ENCODE results near the gene PTPRZ1. TPM values are rescaled to one million over a fixed set of nuclear protein-coding genes. Genes with fewer than 3 reads are reported as not detected.
A peak's percentile ranks its signal among the peaks of the same experiment; 100 is the strongest.

PTPRZ1 gene
- total RNA-seq (not detected), polyA plus RNA-seq (not detected), total RNA-seq (not detected)

DNA sequence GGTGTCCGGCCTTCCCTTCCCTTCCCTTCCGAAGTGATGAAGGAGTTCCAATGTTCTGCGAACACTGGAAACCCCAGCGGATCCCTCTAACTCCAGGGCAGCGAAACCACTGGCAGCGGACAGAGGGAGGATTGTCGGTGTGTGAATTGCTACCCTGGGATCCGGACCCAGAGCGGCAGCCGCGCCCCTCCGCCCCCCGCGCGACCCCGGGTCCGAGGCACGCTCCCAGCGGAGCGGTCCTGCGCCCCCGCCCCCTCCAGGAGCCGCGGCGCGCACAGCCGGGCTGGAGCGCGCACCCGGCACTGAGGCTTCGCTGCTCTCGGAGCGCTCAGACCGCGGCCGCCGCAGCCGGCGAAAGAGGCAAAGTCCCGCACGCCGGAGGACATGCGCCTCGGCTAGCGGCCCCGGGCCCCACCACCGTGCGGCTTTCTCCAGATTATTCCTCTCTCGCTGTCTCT lies at the start of gene PTPRZ1:
PTPRZ1 (plus strand) TSS at position 331 of the 458 bp plus-strand sequence. CDS start 339 bp downstream, outside the sequence.
- Mint-ChIP-seq H3K4me3 (peak within 1 kb of the TSS in 6 of 10 donors; percentile 4 to 57 (median 24)), H3K36me3 (no peaks in the 10 kb centered on the region), H3K4me1 (peaks cover 0 to 14% (median 5%) of the 10 kb centered on the region in 7 donors), H3K9me3 (peaks cover 0 to 16% (median 2%) of the 10 kb centered on the region in 11 donors), H3K27me3 (peaks cover 24 to 63% (median 45%) of the 10 kb centered on the region in 5 donors), H3K27ac (no peak within 1 kb of the TSS)
- Histone ChIP-seq H3K27ac (ENCODE audit: low read depth, low read length) (no peak within 1 kb of the TSS), H3K4me3 (ENCODE audit: low read length) (no peak within 1 kb of the TSS), H3K27me3 (ENCODE audit: control insufficient read depth in 2 of 2, insufficient read depth in 2 of 2, low read length in 2 of 2) (no peaks in the 10 kb centered on the region), H3K4me1 (ENCODE audit: control insufficient read depth in 2 of 2, insufficient read depth in 2 of 2, low read length in 2 of 2) (no peaks in the 10 kb centered on the region), H3K9me3 (ENCODE audit: control insufficient read depth in 2 of 3, low read length in 3 of 3) (no peaks in the 10 kb centered on the region), H3K36me3 (ENCODE audit: control insufficient read depth in 2 of 3, insufficient read depth in 3 of 3, low read length in 3 of 3) (no peaks in the 10 kb centered on the region)
- DNase-seq (no peak), ATAC-seq (no peak)
- ChIA-PET POLR2A (no interaction called here), CTCF (no interaction called here)
- intact Hi-C loops (cut with micrococcal nuclease) = no loop called here

- H3K27me3 ChIP-seq (ENCODE audit: control insufficient read depth in 2 of 2, insufficient read depth in 2 of 2, low read length in 2 of 2) = no peaks in the 10 kb centered on the region
- Mint-ChIP-seq H3K9me3 (peaks cover 0 to 7% (median 3%) of the 10 kb centered on the region in 11 donors), H3K4me3 (no peak overlapping the region), H3K4me1 (peaks cover 0 to 2% (median 0%) of the 10 kb centered on the region in 7 donors), H3K27me3 (no peaks in the 10 kb centered on the region), H3K27ac (no peak overlapping the region), H3K36me3 (no peaks in the 10 kb centered on the region)
- no peak overlapping the region for H3K4me3 ChIP-seq (ENCODE audit: low read length)
- H3K36me3 ChIP-seq (ENCODE audit: control insufficient read depth in 2 of 3, insufficient read depth in 3 of 3, low read length in 3 of 3) = no peaks in the 10 kb centered on the region
- no peaks in the 10 kb centered on the region for H3K9me3 ChIP-seq (ENCODE audit: control insufficient read depth in 2 of 3, low read length in 3 of 3)
- ChIA-PET CTCF (no interaction called here), POLR2A (no interaction called here)
- DNase-seq (no peak), ATAC-seq (no peak)
- intact Hi-C loops (cut with micrococcal nuclease) = no loop called here
- no peaks in the 10 kb centered on the region for H3K4me1 ChIP-seq (ENCODE audit: control insufficient read depth in 2 of 2, insufficient read depth in 2 of 2, low read length in 2 of 2)
- H3K27ac ChIP-seq (ENCODE audit: low read depth, low read length) = no peak overlapping the region
These were observed 48.7 kb upstream of the PTPRZ1 start for GRCh38 chr7:121824276-121824675.

- no peak overlapping the region for H3K27ac ChIP-seq (ENCODE audit: low read depth, low read length)
- Mint-ChIP-seq H3K4me1 (peaks cover 0 to 2% (median 0%) of the 10 kb centered on the region in 7 donors), H3K36me3 (no peaks in the 10 kb centered on the region), H3K27me3 (no peaks in the 10 kb centered on the region), H3K9me3 (peaks cover 0 to 9% (median 2%) of the 10 kb centered on the region in 11 donors), H3K4me3 (no peak overlapping the region), H3K27ac (no peak overlapping the region)
- no peaks in the 10 kb centered on the region for H3K36me3 ChIP-seq (ENCODE audit: control insufficient read depth in 2 of 3, insufficient read depth in 3 of 3, low read length in 3 of 3)
- H3K4me3 ChIP-seq (ENCODE audit: low read length) = no peak overlapping the region
- no peaks in the 10 kb centered on the region for H3K27me3 ChIP-seq (ENCODE audit: control insufficient read depth in 2 of 2, insufficient read depth in 2 of 2, low read length in 2 of 2)
- CTCF ChIA-PET = no interaction called here
- no peak for ATAC-seq
- POLR2A ChIA-PET = no interaction called here
- intact Hi-C loops (cut with micrococcal nuclease) = no loop called here
- no peaks in the 10 kb centered on the region for H3K9me3 ChIP-seq (ENCODE audit: control insufficient read depth in 2 of 3, low read length in 3 of 3)
- no peaks in the 10 kb centered on the region for H3K4me1 ChIP-seq (ENCODE audit: control insufficient read depth in 2 of 2, insufficient read depth in 2 of 2, low read length in 2 of 2)
- no peak for DNase-seq
These were observed 41.6 kb upstream of the PTPRZ1 start for GRCh38 chr7:121831351-121831750.

- Histone ChIP-seq H3K9me3 (ENCODE audit: control insufficient read depth in 2 of 3, low read length in 3 of 3) (no peaks in the 10 kb centered on the region), H3K36me3 (ENCODE audit: control insufficient read depth in 2 of 3, insufficient read depth in 3 of 3, low read length in 3 of 3) (no peaks in the 10 kb centered on the region), H3K4me3 (ENCODE audit: low read length) (no peak overlapping the region), H3K27me3 (ENCODE audit: control insufficient read depth in 2 of 2, insufficient read depth in 2 of 2, low read length in 2 of 2) (no peaks in the 10 kb centered on the region), H3K4me1 (ENCODE audit: control insufficient read depth in 2 of 2, insufficient read depth in 2 of 2, low read length in 2 of 2) (no peaks in the 10 kb centered on the region), H3K27ac (ENCODE audit: low read depth, low read length) (no peak overlapping the region)
- H3K36me3 Mint-ChIP-seq = no peaks in the 10 kb centered on the region
- ATAC-seq = no peak
- H3K27ac Mint-ChIP-seq = no peak overlapping the region
- POLR2A ChIA-PET = no interaction called here
- no peaks in the 10 kb centered on the region for H3K27me3 Mint-ChIP-seq
- H3K9me3 Mint-ChIP-seq = peaks cover 0 to 9% (median 2%) of the 10 kb centered on the region in 11 donors
- no peak overlapping the region for H3K4me3 Mint-ChIP-seq
- intact Hi-C loops (cut with micrococcal nuclease) = no loop called here
- DNase-seq = no peak
- peaks cover 0 to 2% (median 0%) of the 10 kb centered on the region in 7 donors for H3K4me1 Mint-ChIP-seq
- CTCF ChIA-PET = no interaction called here
These were observed 41.2 kb upstream of the PTPRZ1 start for GRCh38 chr7:121831801-121832200.

DNA sequence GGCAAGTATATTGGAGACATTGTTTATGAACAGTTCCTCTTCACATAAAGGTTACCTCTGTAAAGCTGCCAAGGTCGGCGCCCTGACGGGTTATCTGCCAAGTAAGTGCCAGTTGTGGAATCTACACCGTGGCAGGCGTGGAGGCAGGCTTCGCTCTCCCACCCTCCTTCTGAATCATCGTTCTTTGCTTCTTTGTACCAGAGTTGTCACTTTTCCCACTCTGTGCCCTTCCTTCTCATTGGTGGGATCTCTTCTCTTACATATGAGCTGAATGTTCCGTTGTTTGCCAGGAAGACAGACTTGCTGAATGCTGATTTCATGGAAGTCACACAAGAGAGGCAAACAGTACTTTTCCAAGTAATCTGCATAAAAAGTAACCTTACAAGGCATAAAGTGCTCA lies 40.6 kb upstream of the PTPRZ1 start:
- ChIA-PET CTCF (no interaction called here), POLR2A (no interaction called here)
- no peak overlapping the region for H3K27ac Mint-ChIP-seq
- Histone ChIP-seq H3K27ac (ENCODE audit: low read depth, low read length) (no peak overlapping the region), H3K36me3 (ENCODE audit: control insufficient read depth in 2 of 3, insufficient read depth in 3 of 3, low read length in 3 of 3) (no peaks in the 10 kb centered on the region), H3K4me3 (ENCODE audit: low read length) (no peak overlapping the region), H3K9me3 (ENCODE audit: control insufficient read depth in 2 of 3, low read length in 3 of 3) (no peaks in the 10 kb centered on the region), H3K4me1 (ENCODE audit: control insufficient read depth in 2 of 2, insufficient read depth in 2 of 2, low read length in 2 of 2) (no peaks in the 10 kb centered on the region), H3K27me3 (ENCODE audit: control insufficient read depth in 2 of 2, insufficient read depth in 2 of 2, low read length in 2 of 2) (no peaks in the 10 kb centered on the region)
- peaks cover 0 to 9% (median 2%) of the 10 kb centered on the region in 11 donors for H3K9me3 Mint-ChIP-seq
- H3K36me3 Mint-ChIP-seq = no peaks in the 10 kb centered on the region
- H3K27me3 Mint-ChIP-seq = no peaks in the 10 kb centered on the region
- H3K4me1 Mint-ChIP-seq = peaks cover 0 to 2% (median 0%) of the 10 kb centered on the region in 7 donors
- DNase-seq (no peak), ATAC-seq (no peak)
- H3K4me3 Mint-ChIP-seq = no peak overlapping the region
- intact Hi-C loops (cut with micrococcal nuclease) = no loop called here

- no peak for ATAC-seq
- H3K9me3 Mint-ChIP-seq = peaks cover 0 to 9% (median 2%) of the 10 kb centered on the region in 11 donors
These were observed 39.0 kb upstream of the PTPRZ1 start for GRCh38 chr7:121833991-121834390.

GRCh38 chr7:121837462-121837861 lies 35.5 kb upstream of the PTPRZ1 start:
- POLR2A ChIA-PET = no interaction called here
- Mint-ChIP-seq H3K36me3 (no peaks in the 10 kb centered on the region), H3K27me3 (no peaks in the 10 kb centered on the region)

More at GRCh38 chr7:121833991-121834390, 39.0 kb upstream of the PTPRZ1 start:
- no peaks in the 10 kb centered on the region for H3K36me3 ChIP-seq (ENCODE audit: control insufficient read depth in 2 of 3, insufficient read depth in 3 of 3, low read length in 3 of 3)
- no peak overlapping the region for H3K4me3 Mint-ChIP-seq
- H3K27me3 ChIP-seq (ENCODE audit: control insufficient read depth in 2 of 2, insufficient read depth in 2 of 2, low read length in 2 of 2) = no peaks in the 10 kb centered on the region
- no peak for DNase-seq
- no peaks in the 10 kb centered on the region for H3K4me1 ChIP-seq (ENCODE audit: control insufficient read depth in 2 of 2, insufficient read depth in 2 of 2, low read length in 2 of 2)
- H3K27ac ChIP-seq (ENCODE audit: low read depth, low read length) = no peak overlapping the region
- H3K36me3 Mint-ChIP-seq = no peaks in the 10 kb centered on the region
- ChIA-PET POLR2A (no interaction called here), CTCF (no interaction called here)
- H3K4me1 Mint-ChIP-seq = no peaks in the 10 kb centered on the region
- H3K27me3 Mint-ChIP-seq = no peaks in the 10 kb centered on the region
- H3K9me3 ChIP-seq (ENCODE audit: control insufficient read depth in 2 of 3, low read length in 3 of 3) = no peaks in the 10 kb centered on the region
- H3K4me3 ChIP-seq (ENCODE audit: low read length) = no peak overlapping the region
- intact Hi-C loops (cut with micrococcal nuclease) = no loop called here
- no peak overlapping the region for H3K27ac Mint-ChIP-seq

More at GRCh38 chr7:121837462-121837861, 35.5 kb upstream of the PTPRZ1 start:
- H3K36me3 ChIP-seq (ENCODE audit: control insufficient read depth in 2 of 3, insufficient read depth in 3 of 3, low read length in 3 of 3) = no peaks in the 10 kb centered on the region
- Mint-ChIP-seq H3K4me3 (no peak overlapping the region), H3K4me1 (no peaks in the 10 kb centered on the region), H3K27ac (no peak overlapping the region), H3K9me3 (peaks cover 0 to 8% (median under 1%) of the 10 kb centered on the region in 11 donors)
- no peak overlapping the region for H3K4me3 ChIP-seq (ENCODE audit: low read length)
- intact Hi-C loops (cut with micrococcal nuclease) = no loop called here
- H3K27me3 ChIP-seq (ENCODE audit: control insufficient read depth in 2 of 2, insufficient read depth in 2 of 2, low read length in 2 of 2) = no peaks in the 10 kb centered on the region
- DNase-seq (no peak), ATAC-seq (no peak)
- H3K27ac ChIP-seq (ENCODE audit: low read depth, low read length) = no peak overlapping the region
- H3K4me1 ChIP-seq (ENCODE audit: control insufficient read depth in 2 of 2, insufficient read depth in 2 of 2, low read length in 2 of 2) = no peaks in the 10 kb centered on the region
- H3K9me3 ChIP-seq (ENCODE audit: control insufficient read depth in 2 of 3, low read length in 3 of 3) = no peaks in the 10 kb centered on the region
- CTCF ChIA-PET = no interaction called here
